GM18951 (cell line): Measurements from ENCODE around the gene OSMR.
"Not testable (repeated sequence)": the region's sequence is repeated elsewhere in the genome, so short reads cannot be mapped to it uniquely, and the experiment has no call there.

Source experiments
- POLR2A ChIP-seq: IDR thresholded peaks from 4 replicates; pipeline ENCODE4 v1.6.1; 2011; ENCODE audit warnings: mild to moderate bottlenecking; ENCODE audit not compliant: insufficient read length, insufficient read depth; ENCODE audit errors: extremely low read depth
- in situ Hi-C: fragments of 300-500 bp; cut with MboI; formaldehyde crosslinking; loops from one replicate; pipeline ENCODE4 v1.12.0; 2022; ENCODE audit warnings: low sequenced_read_pairs, mixed read lengths, inconsistent platforms; ENCODE audit not compliant: unreplicated experiment

The OSMR gene

DNA sequence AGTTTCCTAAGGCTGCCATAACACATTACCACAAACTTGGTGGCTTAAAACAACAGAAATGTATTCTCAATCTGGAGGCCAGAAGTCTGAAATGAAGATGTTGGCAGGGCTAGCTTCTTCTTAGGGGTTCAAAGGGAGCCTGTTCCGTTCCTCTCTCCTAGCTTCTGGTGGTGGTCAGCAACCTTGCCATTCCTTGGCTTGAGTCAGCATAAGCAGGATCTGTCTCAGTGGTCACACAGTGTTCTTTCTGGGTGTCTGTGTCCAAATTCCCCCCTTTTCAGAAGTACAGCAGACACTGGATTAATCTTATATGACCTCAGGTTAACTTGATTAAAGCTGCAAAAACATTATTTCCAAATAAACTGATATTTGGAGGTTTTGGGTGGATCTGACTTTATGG lies 2.1 kb upstream of the OSMR start:
- in situ Hi-C loops: loop anchor here (25.0 kb wide), 1 partner anchor 244 kb away; no protein-coding TSS in a partner anchor

DNA sequence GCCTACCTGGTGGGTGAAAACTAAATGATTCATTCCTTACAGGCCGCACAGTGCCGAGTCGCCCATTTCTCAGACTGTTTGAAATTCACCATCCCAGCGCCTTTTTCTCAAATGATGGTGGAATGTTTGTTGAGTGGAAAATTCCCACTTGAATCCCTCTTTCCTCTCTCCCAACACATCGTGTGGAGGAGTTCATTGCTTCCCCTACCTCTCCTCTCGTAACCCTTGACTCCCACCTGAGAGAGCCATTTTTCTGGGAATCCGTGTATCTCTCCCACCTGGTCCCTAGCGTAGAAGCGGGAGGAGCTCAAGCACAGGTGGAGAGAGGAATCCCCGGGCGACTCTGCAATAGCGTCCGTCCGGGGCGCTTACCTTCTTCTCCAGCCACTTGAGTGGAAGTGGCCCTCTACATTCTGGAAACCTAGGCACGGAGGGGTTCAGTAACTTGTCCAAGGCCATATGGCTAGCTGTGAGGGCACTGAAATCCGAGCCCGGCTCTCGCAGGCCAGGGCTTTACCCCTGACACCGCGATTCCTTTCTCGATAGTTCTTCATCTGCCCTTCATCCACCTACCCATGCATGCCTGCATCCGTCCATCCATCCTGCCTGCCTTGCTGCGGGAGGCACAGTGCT lies 683 bp downstream of the OSMR start:
- in situ Hi-C loops: loop anchor here (25.0 kb wide), 1 partner anchor 241 kb away; no protein-coding TSS in a partner anchor
- TF ChIP-seq POLR2A: no peak

More for the DNA sequence above, 2.1 kb upstream of the OSMR start:
- no peak for TF ChIP-seq POLR2A

DNA sequence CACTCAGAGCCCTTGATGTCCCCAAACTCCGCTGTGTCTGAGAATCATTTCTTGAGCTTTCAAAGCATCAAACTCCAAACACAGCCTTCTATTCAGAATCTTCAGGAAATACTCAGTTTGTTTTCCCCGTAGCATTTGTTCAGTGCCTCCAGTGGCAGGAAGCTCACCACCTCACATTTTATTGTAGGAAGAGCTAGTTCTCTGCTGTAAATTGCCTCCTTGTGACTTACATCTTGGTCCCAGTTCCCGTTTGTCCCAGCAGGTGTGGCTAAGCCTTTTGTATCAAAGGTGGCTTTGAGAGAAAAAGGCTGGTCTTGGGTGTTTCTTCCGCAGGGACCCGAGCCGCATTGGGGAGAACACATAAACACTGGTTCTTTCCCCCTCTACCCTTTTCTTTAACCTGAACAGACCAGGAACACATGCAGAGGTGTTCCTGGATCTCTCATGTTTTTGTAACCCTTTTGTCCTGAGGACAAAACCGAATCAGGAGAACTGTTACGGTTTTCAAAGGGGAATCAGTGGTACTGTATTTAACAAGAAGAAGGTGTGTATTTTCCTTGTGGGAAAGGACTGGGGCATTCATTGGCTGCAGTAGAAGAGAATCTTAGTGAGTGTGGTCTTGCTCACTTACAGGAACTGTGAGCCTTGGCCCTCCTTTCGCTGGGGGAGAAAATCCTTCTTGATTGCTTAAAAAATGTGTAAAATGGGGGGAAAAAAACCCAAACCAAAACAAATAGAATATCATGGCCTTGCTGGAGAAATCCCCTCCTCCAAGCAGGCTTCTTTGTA lies 1.9 kb downstream of the OSMR start:
- in situ Hi-C loops: loop anchor here (25.0 kb wide), 1 partner anchor 240 kb away; no protein-coding TSS in a partner anchor
- no peak for TF ChIP-seq POLR2A

DNA sequence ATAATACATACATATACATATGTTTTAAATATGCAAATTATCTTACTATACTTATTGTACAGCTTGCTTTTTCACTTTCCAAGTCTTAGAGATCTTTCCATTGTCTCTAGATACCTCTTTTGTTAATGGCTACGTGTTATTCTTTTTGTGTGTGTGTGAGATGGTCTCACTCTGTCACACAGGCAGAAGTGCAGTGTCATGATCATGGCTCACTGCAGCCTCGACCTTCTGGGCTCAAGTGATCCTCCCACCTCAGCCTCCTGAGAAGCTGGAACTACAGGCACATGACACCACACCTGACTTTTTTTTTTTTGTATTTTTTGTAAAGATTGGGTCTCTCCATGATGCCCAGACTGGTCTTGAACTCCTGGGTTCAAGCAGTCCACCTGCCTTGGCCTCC lies 2.8 kb downstream of the OSMR start:
- TF ChIP-seq POLR2A: no peak
- in situ Hi-C loops: loop anchor here (25.0 kb wide), 1 partner anchor 239 kb away; no protein-coding TSS in a partner anchor

DNA sequence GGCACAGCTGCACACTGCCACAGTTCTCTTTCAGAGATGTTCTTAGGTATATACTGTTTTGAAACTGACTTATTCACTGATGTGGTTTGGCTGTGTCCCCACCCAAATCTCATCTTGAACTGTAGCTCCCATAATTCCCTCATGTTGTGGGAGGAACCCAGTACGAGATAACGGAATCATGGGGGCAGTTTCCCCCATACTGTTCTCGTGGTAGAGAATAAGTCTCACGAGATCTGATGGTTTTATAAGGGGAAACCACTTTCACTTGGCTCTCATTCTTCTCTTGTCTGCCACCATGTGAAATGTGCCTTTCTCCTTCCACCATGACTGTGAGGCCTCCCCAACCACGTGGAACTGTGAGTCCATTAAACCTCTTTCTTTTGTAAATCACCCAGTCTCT lies 5.8 kb downstream of the OSMR start:
- in situ Hi-C loops: not testable (repeated sequence)

DNA sequence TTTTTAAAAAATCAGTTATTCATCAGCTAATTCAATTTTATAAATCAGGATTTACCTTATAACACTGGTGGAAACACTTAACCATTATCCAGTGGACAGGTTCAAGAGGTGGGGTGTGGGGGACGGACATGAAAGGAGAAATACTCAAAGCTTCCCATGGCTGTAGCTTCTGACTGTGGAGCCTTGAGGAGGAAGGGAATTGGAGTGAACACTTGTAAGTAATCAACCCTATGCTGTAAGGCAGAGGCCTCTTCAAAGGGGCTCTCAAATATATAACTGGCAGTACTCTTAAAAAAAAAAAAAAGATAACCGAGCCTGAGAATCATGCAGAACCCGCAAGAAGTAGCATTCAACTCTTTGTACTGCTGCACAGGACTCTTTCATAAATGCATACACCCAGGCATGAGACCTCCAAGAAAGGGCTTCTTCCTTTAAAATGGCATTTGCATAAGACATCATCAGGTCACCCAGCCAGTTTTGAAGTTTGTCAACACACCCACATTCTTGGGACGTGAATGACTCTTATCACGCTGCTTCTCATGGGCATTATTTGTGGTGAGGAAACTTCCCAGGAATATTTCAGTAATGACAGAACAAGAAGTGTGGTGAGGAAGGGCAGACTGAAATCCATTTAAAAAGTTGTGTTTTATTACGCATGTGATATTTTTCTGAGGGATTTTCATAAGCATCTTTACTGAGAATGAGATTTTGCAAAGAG lies 8.1 kb downstream of the OSMR start:
- in situ Hi-C loops: no loop called here
- no peak for TF ChIP-seq POLR2A

DNA sequence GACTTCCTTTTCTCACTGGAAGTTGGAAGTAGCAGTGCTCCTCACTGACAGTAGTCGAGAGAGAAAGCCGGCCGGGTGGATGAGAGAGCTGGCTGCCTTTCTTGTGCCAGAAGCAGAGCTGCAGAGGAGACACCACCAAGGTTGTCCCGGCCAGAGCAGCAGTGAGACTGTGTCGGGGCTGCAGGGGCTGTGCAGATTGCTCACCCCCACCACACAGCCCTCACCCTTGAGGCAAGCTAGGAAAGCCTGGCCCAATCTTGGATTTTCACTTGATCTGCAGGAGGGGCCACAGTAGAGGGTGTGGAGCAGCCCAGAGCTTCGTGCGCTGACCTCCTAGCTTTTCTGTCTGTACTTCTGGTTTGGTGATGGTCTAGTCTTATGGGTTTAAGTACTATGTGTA lies 9.1 kb downstream of the OSMR start:
- in situ Hi-C loops: no loop called here
- TF ChIP-seq POLR2A: no peak

DNA sequence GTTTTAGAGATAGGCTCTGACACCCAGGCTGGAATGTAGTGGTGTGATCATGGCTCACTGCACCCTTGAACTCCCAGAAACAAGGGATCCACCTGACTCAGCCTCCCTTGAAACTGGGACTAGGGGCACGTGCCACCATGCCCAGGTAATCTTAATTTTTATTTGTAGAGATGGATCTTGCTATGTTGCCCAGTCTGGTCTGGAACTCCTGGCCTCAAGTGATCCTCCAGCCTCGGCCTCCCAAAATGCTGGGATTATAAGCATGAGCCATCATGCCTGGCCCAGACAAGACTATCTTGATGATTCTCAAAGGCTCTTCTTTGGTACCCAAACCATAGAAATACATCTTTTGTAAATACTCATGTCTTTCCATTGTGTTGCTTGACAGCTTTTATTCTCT lies 10.8 kb downstream of the OSMR start:
- no peak for TF ChIP-seq POLR2A
- in situ Hi-C loops: no loop called here

DNA sequence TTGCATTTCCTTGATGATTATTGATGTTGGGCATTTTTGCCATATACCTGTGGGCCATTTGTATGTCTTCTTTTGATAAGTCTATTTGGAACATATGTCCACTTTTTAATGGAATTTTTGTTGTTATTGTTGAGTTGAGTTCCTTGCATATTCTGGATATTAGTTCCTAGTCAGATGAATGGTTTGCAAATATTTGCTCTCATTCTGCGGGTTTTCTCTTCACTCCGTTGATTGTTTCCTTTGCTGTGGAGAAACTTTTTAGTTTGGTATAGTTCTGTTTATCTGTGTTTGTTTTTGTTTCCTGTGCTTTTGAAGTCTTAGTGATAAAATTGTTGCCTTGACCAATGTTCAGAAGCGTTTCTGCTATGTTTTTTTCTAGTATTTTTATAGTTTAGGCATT lies 13.0 kb downstream of the OSMR start:
- no peak for TF ChIP-seq POLR2A
- in situ Hi-C loops: no loop called here

DNA sequence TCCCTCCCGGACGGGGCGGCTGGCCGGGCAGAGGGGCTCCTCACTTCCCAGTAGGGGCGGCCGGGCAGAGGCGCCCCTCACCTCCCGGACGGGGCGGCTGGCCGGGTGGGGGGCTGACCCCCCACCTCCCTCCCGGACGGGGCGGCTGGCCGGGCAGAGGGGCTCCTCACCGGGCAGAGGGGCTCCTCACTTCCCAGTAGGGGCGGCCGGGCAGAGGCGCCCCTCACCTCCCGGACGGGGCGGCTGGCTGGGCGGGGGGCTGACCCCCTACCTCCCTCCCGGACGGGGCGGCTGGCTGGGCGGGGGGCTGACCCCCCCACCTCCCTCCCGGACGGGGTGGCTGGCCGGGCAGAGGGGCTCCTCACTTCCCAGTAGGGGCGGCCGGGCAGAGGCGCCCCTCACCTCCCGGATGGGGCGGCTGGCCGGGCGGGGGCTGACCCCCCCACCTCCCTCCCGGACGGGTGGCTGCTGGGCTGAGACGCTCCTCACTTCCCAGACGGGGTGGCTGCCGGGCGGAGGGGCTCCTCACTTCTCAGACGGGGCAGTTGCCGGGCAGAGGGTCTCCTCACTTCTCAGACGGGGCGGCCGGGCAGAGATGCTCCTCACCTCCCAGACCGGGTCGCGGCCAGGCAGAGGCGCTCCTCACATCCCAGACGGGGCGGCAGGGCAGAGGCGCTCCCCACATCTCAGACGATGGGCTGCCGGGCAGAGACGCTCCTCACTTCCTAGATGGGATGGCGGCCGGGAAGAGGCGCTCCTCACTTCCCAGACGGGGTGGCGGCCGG lies 16.4 kb downstream of the OSMR start:
- in situ Hi-C loops: not testable (repeated sequence)

DNA sequence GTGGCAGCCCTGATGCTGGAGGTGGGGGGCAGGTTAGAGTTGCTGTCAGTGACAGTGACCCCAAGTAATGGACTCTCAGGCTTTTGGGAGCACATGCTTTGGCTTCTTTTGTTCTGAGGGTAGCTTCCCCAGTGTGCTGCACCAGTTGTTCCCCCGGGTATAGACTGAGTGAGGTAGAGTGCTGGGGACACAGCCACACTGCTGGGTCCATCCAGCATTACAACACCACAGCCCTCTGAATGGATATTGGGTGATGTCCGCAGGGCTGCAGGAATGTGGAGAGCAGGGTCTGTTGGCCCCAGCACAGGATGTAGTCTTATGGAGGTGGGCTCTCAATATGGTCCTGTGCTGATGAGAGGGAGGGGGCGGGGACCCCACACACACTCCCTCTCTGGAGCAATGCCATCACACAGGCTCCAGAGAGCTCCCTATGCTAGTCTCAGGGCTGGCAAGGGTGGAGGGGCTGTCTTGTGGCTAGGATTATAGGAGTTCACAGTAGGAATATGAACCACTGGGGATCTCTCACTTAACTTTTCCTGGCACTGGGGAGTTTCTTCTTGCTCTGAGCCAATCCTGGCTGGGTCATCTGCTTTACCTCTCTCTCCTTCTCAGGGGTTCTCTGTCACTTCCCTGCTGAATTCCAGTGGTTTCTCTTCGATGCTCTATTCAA lies 20.7 kb downstream of the OSMR start:
- in situ Hi-C loops: no loop called here

DNA sequence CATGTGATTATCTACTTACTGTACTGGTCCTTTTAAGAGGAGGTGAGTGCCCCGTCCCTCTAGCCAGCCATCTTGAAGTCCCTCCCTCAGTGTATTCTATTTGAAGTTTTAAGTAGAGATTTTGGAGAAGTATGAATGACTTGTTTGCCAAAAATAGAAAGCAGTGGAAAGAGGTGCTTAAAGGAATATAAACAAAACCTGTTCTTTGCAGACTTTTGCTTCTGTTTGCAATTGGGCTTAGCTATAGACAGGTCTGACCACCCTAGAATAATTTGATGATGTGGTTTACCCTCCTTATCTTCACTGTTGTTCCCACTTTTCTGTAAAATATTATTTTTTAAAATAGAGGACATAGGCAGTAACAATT lies 21.2 kb downstream of the OSMR start:
- in situ Hi-C loops: no loop called here
- TF ChIP-seq POLR2A: no peak

More for the DNA sequence above, 20.7 kb downstream of the OSMR start:
- no peak for TF ChIP-seq POLR2A

DNA sequence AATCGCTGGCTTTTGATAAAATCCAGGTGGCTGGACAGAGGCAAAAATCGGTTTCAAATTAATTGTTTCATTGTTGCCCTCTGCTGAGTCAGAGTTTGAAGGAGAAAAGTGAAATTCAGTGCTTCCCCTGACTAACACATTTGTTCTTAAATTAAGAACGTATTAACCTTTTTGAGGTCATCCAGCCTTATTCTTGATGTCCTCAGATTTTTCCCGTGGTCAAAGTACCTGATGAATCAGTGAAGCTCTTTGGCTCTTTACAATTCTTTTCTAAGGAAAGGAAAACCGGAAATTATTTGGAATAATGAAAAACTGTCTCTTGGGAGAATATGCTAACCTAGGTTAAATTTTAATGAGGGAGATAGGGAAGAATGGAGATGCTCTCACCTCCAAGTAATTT lies 21.6 kb downstream of the OSMR start:
- no peak for TF ChIP-seq POLR2A
- in situ Hi-C loops: no loop called here

DNA sequence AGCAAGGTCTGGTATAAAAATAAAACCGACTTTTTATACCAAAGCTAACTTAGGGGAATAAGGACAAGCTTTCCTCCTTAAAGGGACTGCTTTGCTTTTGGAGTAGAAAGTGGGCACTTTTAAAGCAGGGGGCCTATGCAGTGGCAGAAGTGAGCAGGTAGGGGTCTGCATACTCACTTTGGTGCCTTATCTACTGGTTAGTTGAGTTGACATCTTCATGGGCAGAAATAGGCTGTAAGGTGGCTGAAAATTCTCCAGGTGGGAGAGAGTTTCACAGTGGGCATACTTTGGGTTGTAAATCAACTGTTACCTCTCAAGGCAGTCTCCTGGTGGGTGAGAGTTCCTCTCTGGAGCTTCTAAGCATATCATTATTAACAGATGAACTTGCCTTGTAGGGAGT lies 24.8 kb downstream of the OSMR start:
- in situ Hi-C loops: no loop called here
- no peak for TF ChIP-seq POLR2A
